HG03460 (cell line): ENCODE data around the gene CD7.

Source experiments
- ATAC-seq: cut with Tn5 transposase; IDR thresholded peaks from one replicate; pipeline ENCODE4 v1.9.1; 2021; ENCODE audit not compliant: unreplicated experiment

The CD7 gene

GRCh38 chr17:82314727-82315605 lies 2.4 kb downstream of the CD7 start:
- ATAC-seq: no peak

GRCh38 chr17:82314012-82314726 lies 3.2 kb downstream of the CD7 start:
- ATAC-seq: no peak

DNA sequence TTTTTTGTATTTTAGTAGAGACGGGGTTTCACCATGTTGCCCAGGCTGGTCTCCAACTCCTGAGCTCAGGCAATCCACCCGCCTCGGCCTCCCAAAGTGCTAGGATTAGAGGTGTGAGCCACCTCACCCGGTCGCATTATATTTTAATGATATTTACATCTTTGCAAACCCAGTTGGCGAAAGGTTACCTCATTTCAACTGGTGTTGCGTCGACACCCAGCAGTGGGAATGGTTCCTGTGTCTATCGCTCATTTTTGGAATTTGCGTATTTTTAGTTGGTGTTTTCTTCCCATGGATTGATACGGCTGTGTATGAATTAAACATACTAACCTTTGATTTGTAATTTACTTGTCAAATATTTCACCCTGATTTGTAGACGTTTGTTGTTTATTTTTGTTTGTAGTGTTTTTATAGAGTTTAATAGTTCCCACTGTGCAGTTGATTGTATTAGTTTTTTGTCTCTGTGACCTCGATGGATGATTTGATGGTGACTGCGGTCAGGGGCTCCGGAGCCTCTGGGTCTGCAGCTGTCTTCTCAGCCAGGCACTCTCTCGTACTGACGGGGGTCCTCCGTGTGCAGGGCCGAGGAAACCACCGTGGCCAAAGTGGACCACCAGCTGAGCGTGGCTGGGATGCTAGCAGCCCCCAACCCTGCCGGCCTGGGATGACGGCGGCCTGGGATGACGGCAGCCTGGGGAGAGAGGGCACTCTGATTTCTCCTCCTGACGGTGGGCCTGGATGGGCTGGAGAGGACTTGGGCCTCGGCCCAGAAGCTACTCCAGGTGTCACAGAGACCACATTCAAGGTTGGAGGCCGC lies 4.0 kb downstream of the CD7 start:
- no peak for ATAC-seq

GRCh38 chr17:82311971-82312370 lies 5.4 kb downstream of the CD7 start:
- ATAC-seq: no peak

DNA sequence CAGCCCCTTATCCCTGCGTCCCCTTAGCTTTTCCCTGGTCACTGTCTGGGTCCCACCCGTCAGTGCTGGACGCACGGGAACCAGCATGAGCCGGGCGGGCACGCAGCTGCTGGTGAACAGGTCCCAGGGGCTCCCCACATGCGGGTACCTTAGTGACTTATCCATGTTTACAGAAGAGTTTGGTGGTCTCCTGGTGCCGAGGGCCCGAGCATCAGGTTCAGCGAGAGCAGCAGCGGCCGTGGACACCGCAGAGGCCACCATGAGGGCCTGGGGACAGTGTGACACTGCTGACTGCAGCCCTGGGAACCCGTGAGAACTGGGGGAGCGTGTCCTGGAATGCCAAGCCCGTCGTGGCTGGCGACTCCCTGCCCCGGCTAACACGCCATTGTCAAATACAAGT lies 6.5 kb downstream of the CD7 start:
- no peak for ATAC-seq

GRCh38 chr17:82309656-82310570 lies 7.5 kb downstream of the CD7 start:
- ATAC-seq: no peak

DNA sequence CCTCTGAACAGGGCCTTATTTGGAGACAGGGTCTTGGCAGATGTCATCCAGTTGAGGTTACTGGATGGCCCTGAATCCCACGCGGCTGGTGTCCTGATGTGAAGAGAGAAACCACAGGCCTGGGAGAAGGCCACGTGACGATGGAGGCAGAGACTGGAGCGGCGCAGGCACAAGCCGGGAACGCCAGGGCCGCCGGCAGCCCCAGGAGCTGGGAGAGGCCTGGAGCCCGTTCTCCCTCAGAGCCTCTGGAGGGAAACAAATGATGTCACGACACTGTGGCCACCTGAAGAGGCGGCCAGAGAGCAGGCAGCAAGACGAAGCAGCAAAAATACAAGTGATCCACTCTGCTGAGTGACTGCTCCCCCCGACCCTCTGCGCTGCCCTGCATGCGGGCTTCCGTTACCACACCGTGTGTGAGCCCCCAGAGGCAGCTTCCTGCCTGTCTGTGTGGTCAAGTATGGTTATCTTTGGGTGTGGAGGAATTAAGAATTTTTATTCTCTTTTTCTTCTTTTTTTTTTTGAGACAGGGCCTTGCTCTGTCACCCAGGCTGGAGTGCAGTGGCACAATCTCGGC lies 11.6 kb downstream of the CD7 start:
- no peak for ATAC-seq

- ATAC-seq: no peak
These were observed 12.3 kb downstream of the CD7 start for GRCh38 chr17:82304826-82305726.

GRCh38 chr17:82303944-82304808 lies 13.2 kb downstream of the CD7 start:
- ATAC-seq: no peak

DNA sequence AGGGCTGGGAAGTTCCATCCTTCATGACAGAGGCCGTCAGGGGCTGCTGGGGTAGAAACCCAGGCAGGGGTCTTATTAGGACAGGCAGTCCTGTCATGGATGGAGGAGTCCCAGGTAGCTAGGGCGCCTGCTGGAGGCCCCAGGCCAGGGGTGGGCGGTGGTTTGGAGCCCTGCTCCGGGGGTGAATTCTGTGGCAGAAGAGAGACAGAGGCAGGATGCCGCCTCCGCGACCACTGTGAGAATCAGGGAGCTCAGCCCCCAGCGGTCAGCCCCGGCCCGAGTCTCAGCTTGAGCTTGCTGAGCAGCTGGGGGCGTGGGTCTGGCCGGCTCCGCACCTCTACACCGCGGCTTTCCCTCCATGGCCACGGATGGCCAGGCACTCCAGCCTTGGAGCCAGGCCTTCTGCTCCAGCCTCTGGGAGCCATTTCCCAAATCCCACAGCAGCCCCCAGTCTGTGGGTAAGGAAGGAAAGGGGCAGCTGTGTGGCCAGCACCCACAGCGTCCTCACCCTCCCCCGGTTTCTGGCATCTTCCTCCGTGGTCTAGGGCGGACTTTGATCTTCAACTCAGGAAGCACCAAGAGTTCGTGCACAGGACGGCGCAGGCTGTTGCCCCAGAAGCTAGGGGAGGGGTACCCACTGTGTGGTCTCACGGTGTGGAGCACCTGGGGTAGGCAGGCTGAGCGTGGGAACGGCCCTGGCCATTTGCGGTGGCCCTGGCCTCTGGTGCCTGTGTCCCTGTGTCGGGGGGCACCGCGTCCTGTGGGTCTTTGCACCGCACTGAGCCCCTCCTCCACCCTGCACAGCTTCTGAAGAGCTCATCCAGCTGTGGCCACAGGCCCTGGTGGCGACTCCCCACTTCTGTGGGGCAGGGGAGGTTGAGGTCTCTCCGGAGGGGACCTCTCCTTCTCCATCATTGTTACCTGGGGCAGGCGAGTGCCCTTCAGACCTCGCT lies 14.1 kb downstream of the CD7 start:
- ATAC-seq: no peak

GRCh38 chr17:82302568-82302963 lies 14.8 kb downstream of the CD7 start:
- no peak for ATAC-seq

DNA sequence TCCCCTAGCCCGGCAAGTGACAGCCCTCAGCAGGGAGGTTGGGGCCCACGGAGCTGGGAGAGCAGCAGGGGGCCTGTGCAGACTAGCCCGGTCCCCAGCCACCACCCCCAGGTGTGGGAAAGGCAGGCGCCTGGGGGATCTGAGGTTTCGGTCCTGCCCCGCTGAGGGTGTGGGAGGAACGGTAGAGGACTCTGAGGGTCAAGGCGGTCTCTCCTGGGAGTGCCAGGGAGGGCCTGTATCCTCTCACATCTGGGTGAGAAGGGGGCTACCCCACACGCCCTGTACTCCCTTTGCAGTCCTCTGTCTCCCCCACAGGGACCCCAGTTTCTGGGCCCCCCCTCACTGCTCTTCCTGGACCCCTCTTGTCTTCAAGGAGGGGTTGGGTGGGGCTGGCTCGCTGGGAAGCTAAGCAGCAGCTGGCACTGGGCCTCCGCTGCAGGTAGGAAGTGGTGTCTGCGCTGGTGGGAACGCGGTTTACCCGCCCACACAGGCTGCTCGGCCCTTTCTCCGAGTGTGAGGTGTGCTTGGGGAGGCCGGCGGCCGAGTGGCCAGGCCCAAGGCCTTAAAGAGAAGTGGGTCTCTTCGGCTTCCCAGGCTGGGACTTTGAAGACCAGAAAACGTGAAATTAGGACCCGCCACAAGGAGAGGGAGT lies 15.4 kb downstream of the CD7 start:
- ATAC-seq: no peak

DNA sequence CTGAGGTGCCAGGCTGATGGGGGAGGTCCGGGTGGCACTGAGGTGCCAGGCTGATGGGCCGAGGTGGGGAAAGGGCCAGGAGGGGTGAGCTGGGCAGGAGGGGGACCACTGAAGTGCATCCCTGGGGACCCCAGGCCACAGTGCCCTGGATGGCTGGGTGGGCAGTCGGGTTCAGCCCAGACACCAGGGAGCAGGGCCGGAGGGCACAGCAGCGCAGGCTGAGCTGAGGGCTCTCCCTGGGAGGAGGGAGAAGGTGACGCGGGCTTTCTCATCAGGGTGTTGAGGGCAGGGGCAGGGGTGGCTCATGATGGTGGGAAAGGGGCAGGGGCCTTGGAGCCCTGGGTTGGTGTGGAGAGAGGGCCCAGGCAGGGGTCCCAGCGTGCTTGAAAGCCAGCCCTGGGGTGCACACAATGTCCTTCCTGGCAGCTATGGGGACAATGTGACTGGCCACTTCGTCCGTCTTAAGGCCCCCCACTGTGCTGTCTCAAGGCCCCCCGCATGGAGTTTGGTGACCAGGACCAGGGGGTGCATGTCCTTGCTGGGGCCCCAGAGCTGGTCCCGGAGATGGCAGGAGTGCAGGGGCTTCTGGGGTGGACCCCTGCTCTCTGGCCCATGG lies 16.0 kb downstream of the CD7 start:
- no peak for ATAC-seq

DNA sequence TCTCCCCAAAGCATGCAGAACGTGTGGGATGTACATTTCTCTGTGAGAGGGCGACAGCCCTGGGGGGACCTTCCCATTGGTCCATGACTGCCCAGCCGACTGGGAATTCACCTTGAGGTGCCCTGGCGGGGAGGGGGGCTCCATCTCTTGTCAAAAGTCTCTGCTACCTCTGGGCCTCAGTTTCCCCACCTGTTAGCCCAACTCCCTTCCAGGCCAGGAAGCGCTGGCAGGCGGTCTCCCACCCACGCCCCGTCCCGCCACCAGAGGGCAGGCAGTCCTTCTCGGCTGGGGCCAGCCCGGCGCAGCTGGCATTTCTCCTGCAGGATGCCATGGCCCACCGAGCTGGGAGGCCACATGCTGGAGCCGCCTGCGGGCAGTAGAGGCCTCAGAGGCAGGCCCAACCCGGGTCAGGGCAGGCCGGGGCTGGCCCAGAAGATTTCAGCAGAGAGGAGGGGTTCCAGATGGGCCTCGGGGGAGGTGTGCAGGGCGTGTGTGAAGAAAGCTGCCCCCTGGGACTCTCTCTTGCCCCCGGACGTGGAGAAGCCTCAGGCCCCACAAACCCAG lies 16.6 kb downstream of the CD7 start:
- ATAC-seq: no peak

GRCh38 chr17:82300228-82300627 lies 17.2 kb downstream of the CD7 start:
- ATAC-seq: no peak

DNA sequence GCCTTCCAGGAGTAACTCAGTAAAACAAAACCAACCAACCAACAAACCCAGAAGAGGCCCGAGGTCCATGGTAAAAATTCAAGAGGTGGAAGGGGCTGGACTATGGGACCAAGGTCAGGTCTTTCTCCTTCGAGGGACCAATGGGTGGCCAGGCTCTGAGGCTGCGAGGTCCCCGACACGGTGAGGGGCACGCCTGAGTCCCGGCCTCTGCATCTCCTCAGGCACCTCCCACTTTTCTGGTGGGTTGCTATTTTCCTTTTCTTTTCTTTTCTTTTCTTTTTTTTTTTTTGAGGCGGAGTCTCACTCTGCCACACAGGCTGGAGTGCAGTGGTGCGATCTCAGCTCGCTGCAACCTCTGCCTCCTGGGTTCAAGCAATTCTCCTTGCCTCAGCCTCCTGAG lies 18.0 kb downstream of the CD7 start:
- ATAC-seq: no peak
